Neuronal stem cell (in vitro differentiated cells): Measurements from ENCODE around the gene BHLHE41.

Experiments
- DNase-seq: peaks from one replicate; pipeline ENCODE4 v3.0.0-alpha.2; 2013; ENCODE audit warnings: low spot score
- H2AFZ ChIP-seq: one replicate; pipeline ENCODE4 v1.6.1; 2013; ENCODE audit warnings: mild to moderate bottlenecking, low read length, inconsistent platforms
- H2AK5ac ChIP-seq: 2 replicates; pipeline ENCODE4 v1.6.1; 2013; ENCODE audit warnings: low read depth, mild to moderate bottlenecking, inconsistent platforms, low read length, moderate library complexity, mixed read lengths
- H2BK120ac ChIP-seq: 2 replicates; pipeline ENCODE4 v1.6.1; 2013; ENCODE audit warnings: low read depth, mild to moderate bottlenecking, inconsistent platforms, low read length, moderate library complexity, mixed read lengths
- H2BK12ac ChIP-seq: one replicate; pipeline ENCODE4 v1.6.1; 2013; ENCODE audit warnings: low read length, inconsistent platforms
- H2BK15ac ChIP-seq: 2 replicates; pipeline ENCODE4 v1.6.1; 2013; ENCODE audit warnings: mild to moderate bottlenecking, low read length, inconsistent platforms, mixed read lengths
- H2BK5ac ChIP-seq: one replicate; pipeline ENCODE4 v1.6.1; 2013; ENCODE audit warnings: inconsistent platforms, mild to moderate bottlenecking, low read length, moderate library complexity
- H3K14ac ChIP-seq: one replicate; pipeline ENCODE4 v1.6.1; 2013; ENCODE audit warnings: low read length, inconsistent platforms
- H3K18ac ChIP-seq: 2 replicates; pipeline ENCODE4 v1.6.1; 2013; ENCODE audit warnings: low read length, inconsistent platforms
- H3K23ac ChIP-seq: 2 replicates; pipeline ENCODE4 v1.6.1; 2013; ENCODE audit warnings: low read depth, mild to moderate bottlenecking, mixed read lengths, low read length, inconsistent platforms; ENCODE audit not compliant: poor library complexity
- H3K27ac ChIP-seq: replicated peaks from 3 replicates; pipeline ENCODE4 v1.5.1; 2013; ENCODE audit warnings: low read length, inconsistent platforms
- H3K27me3 ChIP-seq, 3 experiments: 2 replicates each; pipeline ENCODE4 v1.6.1; 2013; ENCODE audit warnings: low read length in 3 of 3, mild to moderate bottlenecking in 2 of 3, inconsistent platforms in 1 of 3, low read depth in 1 of 3, mixed read lengths in 1 of 3, moderate library complexity in 1 of 3; ENCODE audit not compliant: control insufficient read depth in 3 of 3, insufficient read depth in 3 of 3
- H3K36me3 ChIP-seq, 2 donors: replicated peaks in 1 of 2; 2 replicates each; pipeline ENCODE4 v1.6.1; 2013; ENCODE audit warnings: low read length in 2 of 2; ENCODE audit not compliant: control insufficient read depth in 2 of 2, insufficient read depth in 2 of 2
- H3K4ac ChIP-seq: 2 replicates; pipeline ENCODE4 v1.6.1; 2013; ENCODE audit warnings: inconsistent platforms, mild to moderate bottlenecking, low read length, moderate library complexity
- H3K4me1 ChIP-seq, 2 donors: 1 replicate in 1 of 2; 2 replicates in 1 of 2; pipeline ENCODE4 v1.6.1; 2013; ENCODE audit warnings: low read length in 2 of 2, low read depth in 1 of 2; ENCODE audit not compliant: control insufficient read depth in 2 of 2, insufficient read depth in 1 of 2
- H3K4me2 ChIP-seq: one replicate; pipeline ENCODE4 v1.6.1; 2013; ENCODE audit warnings: mild to moderate bottlenecking, low read length, inconsistent platforms; ENCODE audit not compliant: insufficient read depth, poor library complexity, severe bottlenecking
- H3K4me3 ChIP-seq, 2 donors: 2 replicates each; pipeline ENCODE4 v1.5.1; 2013; ENCODE audit warnings: low read length in 2 of 2, mild to moderate bottlenecking in 2 of 2, inconsistent platforms in 1 of 2, moderate library complexity in 1 of 2
- H3K79me1 ChIP-seq: one replicate; pipeline ENCODE4 v1.6.1; 2013; ENCODE audit warnings: low read depth, mild to moderate bottlenecking, inconsistent platforms, low read length, moderate library complexity
- H3K9ac ChIP-seq: one replicate; pipeline ENCODE4 v1.6.1; 2013; ENCODE audit warnings: mild to moderate bottlenecking, low read depth, low read length, inconsistent platforms; ENCODE audit not compliant: poor library complexity
- H3K9me3 ChIP-seq, 2 donors: replicated peaks in 1 of 2; 2 replicates each; pipeline versions ENCODE3 to v1.6.1; 2013; ENCODE audit warnings: low read length in 2 of 2, mild to moderate bottlenecking in 2 of 2, inconsistent platforms in 1 of 2, low read depth in 1 of 2, mixed read lengths in 1 of 2, moderate library complexity in 1 of 2; ENCODE audit not compliant: control insufficient read depth in 2 of 2, insufficient read depth in 1 of 2
- H4K8ac ChIP-seq: one replicate; pipeline ENCODE4 v1.6.1; 2013; ENCODE audit warnings: low read depth, mild to moderate bottlenecking, inconsistent platforms, low read length, moderate library complexity
- H4K91ac ChIP-seq: one replicate; pipeline ENCODE4 v1.6.1; 2013; ENCODE audit warnings: low read length, low read depth, mild to moderate bottlenecking, inconsistent platforms; ENCODE audit not compliant: poor library complexity
- WGBS, 2 donors: extraction: QIAGEN DNeasy Blood & Tissue Kit; methylation state at CpG; one replicate each; pipeline ENCODE4 v1.1.7; 2013; ENCODE audit warnings: missing lambda C conversion rate in 2 of 2, mixed read lengths in 1 of 2; ENCODE audit not compliant: insufficient read length in 2 of 2, insufficient replicate concordance in 1 of 2; ENCODE audit errors: extremely low coverage in 2 of 2; 5-methylcytosine and 5-hydroxymethylcytosine counted together

Gene BHLHE41

GRCh38 chr12:26109343-26109881, 15.4 kb downstream of the BHLHE41 start:
- Histone ChIP-seq H3K18ac (no peak overlapping the region), H2AK5ac (no peak overlapping the region), H2BK15ac (no peak overlapping the region), H3K36me3 (no peaks in the 10 kb centered on the region), H2BK12ac (no peak overlapping the region), H3K79me1 (no peaks in the 10 kb centered on the region), H3K14ac (no peak overlapping the region), H3K4me2 (no peak overlapping the region), H3K4me3 (no peak overlapping the region), H3K4me1 (peaks cover 6 to 9% of the 10 kb centered on the region in 2 donors), H2BK5ac (no peak overlapping the region), H4K8ac (no peak overlapping the region), H3K9ac (no peak overlapping the region), H3K23ac (no peak overlapping the region), H2AFZ (no peak overlapping the region), H2BK120ac (no peak overlapping the region), H4K91ac (no peak overlapping the region), H3K27me3 (peaks cover 0 to 15% (median 0%) of the 10 kb centered on the region in 3 experiments), H3K9me3 (peaks cover 0 to under 1% of the 10 kb centered on the region in 2 donors), H3K4ac (no peak overlapping the region), H3K27ac (no peak overlapping the region)
- DNase-seq, result no peak
- WGBS, 2 donors, result no CpG with 5 or more reads among the region's 10 CpGs

- H3K18ac ChIP-seq, result no peak overlapping the region
- no peak overlapping the region for H3K14ac ChIP-seq
- H3K9me3 ChIP-seq, result peaks cover 0 to 2% of the 10 kb centered on the region in 2 donors
- H4K91ac ChIP-seq, result no peak overlapping the region
- no peak overlapping the region for H3K27ac ChIP-seq
- no peak overlapping the region for H2BK12ac ChIP-seq
- peaks cover 0 to 15% (median 0%) of the 10 kb centered on the region in 3 experiments for H3K27me3 ChIP-seq
- no CpG with 5 or more reads among the region's 2 CpGs for WGBS, 2 donors
- no peak overlapping the region for H4K8ac ChIP-seq
- H2BK5ac ChIP-seq, result no peak overlapping the region
- peaks cover 6 to 9% of the 10 kb centered on the region in 2 donors for H3K4me1 ChIP-seq
- no peak overlapping the region for H2BK120ac ChIP-seq
- no peaks in the 10 kb centered on the region for H3K79me1 ChIP-seq
- no peak overlapping the region for H3K4ac ChIP-seq
- H3K36me3 ChIP-seq, result no peaks in the 10 kb centered on the region
- H3K4me3 ChIP-seq, result no peak overlapping the region
- no peak for DNase-seq
- no peak overlapping the region for H3K4me2 ChIP-seq
- no peak overlapping the region for H2AK5ac ChIP-seq
- no peak overlapping the region for H3K23ac ChIP-seq
- H2AFZ ChIP-seq, result no peak overlapping the region
- no peak overlapping the region for H2BK15ac ChIP-seq
- no peak overlapping the region for H3K9ac ChIP-seq
These were observed 15.9 kb downstream of the BHLHE41 start for GRCh38 chr12:26108915-26109314.

- Histone ChIP-seq H3K27ac (no peak overlapping the region), H2BK12ac (no peak overlapping the region), H3K4ac (no peak overlapping the region), H3K36me3 (no peaks in the 10 kb centered on the region), H4K91ac (no peak overlapping the region), H4K8ac (no peak overlapping the region), H3K4me2 (no peak overlapping the region), H2AFZ (no peak overlapping the region), H3K4me3 (no peak overlapping the region), H3K9me3 (peaks cover 0 to 2% of the 10 kb centered on the region in 2 donors), H2BK5ac (no peak overlapping the region), H3K9ac (no peak overlapping the region), H2AK5ac (no peak overlapping the region), H3K4me1 (no peaks in the 10 kb centered on the region), H2BK120ac (no peak overlapping the region), H3K23ac (no peak overlapping the region), H3K14ac (no peak overlapping the region), H3K27me3 (peaks cover 0 to 5% (median 0%) of the 10 kb centered on the region in 3 experiments), H2BK15ac (no peak overlapping the region), H3K79me1 (no peaks in the 10 kb centered on the region), H3K18ac (no peak overlapping the region)
- no peak for DNase-seq
- no CpG with 5 or more reads among the region's 4 CpGs for WGBS, 2 donors
These were observed 18.5 kb downstream of the BHLHE41 start for GRCh38 chr12:26106347-26106746.

DNA sequence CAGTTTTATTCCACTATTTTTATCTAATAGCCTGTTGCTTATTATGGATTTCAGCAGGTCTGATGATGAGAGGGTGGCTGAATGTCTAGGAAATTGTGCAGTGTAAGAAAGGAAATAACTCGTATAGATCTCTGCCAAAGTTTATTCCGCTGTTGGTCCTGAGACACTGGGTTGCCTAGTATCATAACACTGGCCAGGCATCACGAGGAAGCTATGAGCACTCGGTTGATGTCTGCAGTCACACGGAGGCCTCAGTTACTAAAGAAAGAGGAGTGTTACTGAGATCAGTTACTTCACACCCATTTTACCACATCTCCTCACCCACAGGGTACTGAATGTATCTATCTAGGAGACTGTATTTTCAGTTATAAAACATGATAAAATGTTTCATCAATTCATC, 21.9 kb downstream of the BHLHE41 start:
- Histone ChIP-seq H3K4me1 (no peaks in the 10 kb centered on the region), H3K4ac (no peak overlapping the region), H2AFZ (no peak overlapping the region), H3K23ac (no peak overlapping the region), H2BK120ac (no peak overlapping the region), H3K27me3 (no peaks in the 10 kb centered on the region), H3K18ac (no peak overlapping the region), H3K27ac (no peak overlapping the region), H4K8ac (no peak overlapping the region), H2AK5ac (no peak overlapping the region), H2BK15ac (no peak overlapping the region), H3K14ac (no peak overlapping the region), H3K79me1 (no peaks in the 10 kb centered on the region), H3K4me3 (no peak overlapping the region), H3K4me2 (no peak overlapping the region), H3K9ac (no peak overlapping the region), H2BK12ac (no peak overlapping the region), H3K36me3 (no peaks in the 10 kb centered on the region), H4K91ac (no peak overlapping the region), H2BK5ac (no peak overlapping the region), H3K9me3 (peaks cover 0 to 2% of the 10 kb centered on the region in 2 donors)
- no CpG with 5 or more reads among the region's 5 CpGs for WGBS, 2 donors
- no peak for DNase-seq
